Epithelial cell of esophagus (primary cell): ENCODE results near the gene PVALB.

Source experiments
- DNase-seq: peaks from one replicate; pipeline ENCODE4 v3.0.0; 2010; ENCODE audit warnings: low read depth
- H3K4me3 ChIP-seq: 2 replicates; pipeline ENCODE4 v1.5.1; 2011; ENCODE audit warnings: mild to moderate bottlenecking, low read length, control low read depth
- CTCF ChIP-seq: IDR thresholded peaks from 2 replicates; pipeline ENCODE4 v1.5.1; 2011; ENCODE audit warnings: low read depth, mild to moderate bottlenecking, low read length, control low read depth, inconsistent platforms; ENCODE audit not compliant: insufficient read depth; ENCODE audit errors: missing control alignments

Gene PVALB

GRCh38 chr22:36856792-36857135, 39.9 kb upstream of the PVALB start:
- TF ChIP-seq CTCF, result no peak
- DNase-seq, result no peak
- H3K4me3 ChIP-seq, result no peak overlapping the region

- TF ChIP-seq CTCF, result peak; percentile 100
- H3K4me3 ChIP-seq, result no peak overlapping the region
- DNase-seq, result peak; percentile 82
Observed at GRCh38 chr22:36856121-36856791, 39.4 kb upstream of the PVALB start.

- no peak overlapping the region for H3K4me3 ChIP-seq
Observed at GRCh38 chr22:36855478-36855877, 38.6 kb upstream of the PVALB start.

GRCh38 chr22:36853407-36854099, 36.7 kb upstream of the PVALB start:
- peak; percentile 35 for DNase-seq
- TF ChIP-seq CTCF, result peak; percentile 57
- H3K4me3 ChIP-seq, result no peak overlapping the region

More at GRCh38 chr22:36855478-36855877, 38.6 kb upstream of the PVALB start:
- no peak for DNase-seq
- no peak for TF ChIP-seq CTCF

GRCh38 chr22:36852056-36852973, 35.5 kb upstream of the PVALB start:
- H3K4me3 ChIP-seq, result no peak overlapping the region
- TF ChIP-seq CTCF, result no peak
- no peak for DNase-seq

GRCh38 chr22:36850682-36851081, 33.8 kb upstream of the PVALB start:
- no peak overlapping the region for H3K4me3 ChIP-seq
- DNase-seq, result no peak
- no peak for TF ChIP-seq CTCF
